Subcutaneous abdominal adipose tissue (tissue), 5 donors: ENCODE results near the gene TMEM138.
A peak's percentile ranks its signal among the peaks of the same experiment; 100 is the strongest.

ENCODE experiments used
- H3K27ac ChIP-seq: one replicate; pipeline ENCODE4 v1.7.0; 2013; ENCODE audit warnings: low read depth, mild to moderate bottlenecking, inconsistent platforms, low read length, moderate library complexity
- H3K27me3 ChIP-seq, 5 donors: one replicate each; pipeline ENCODE4 v1.7.0; 2013; ENCODE audit warnings: low read length in 5 of 5, inconsistent platforms in 1 of 5; ENCODE audit not compliant: control insufficient read depth in 5 of 5, insufficient read depth in 4 of 5
- H3K36me3 ChIP-seq, 5 donors: one replicate each; pipeline ENCODE4 v1.7.0; 2013; ENCODE audit warnings: low read length in 5 of 5; ENCODE audit not compliant: control insufficient read depth in 5 of 5, insufficient read depth in 5 of 5
- H3K4me1 ChIP-seq, 5 donors: one replicate each; pipeline ENCODE4 v1.7.0; 2013; ENCODE audit warnings: low read length in 5 of 5, mild to moderate bottlenecking in 3 of 5, moderate library complexity in 1 of 5; ENCODE audit not compliant: control insufficient read depth in 5 of 5, insufficient read depth in 5 of 5
- H3K4me3 ChIP-seq, 5 donors: one replicate each; pipeline ENCODE4 v1.7.0; 2013; ENCODE audit warnings: low read length in 5 of 5, low read depth in 1 of 5
- H3K9ac ChIP-seq, 5 donors: one replicate each; pipeline ENCODE4 v1.7.0; 2013; ENCODE audit warnings: low read length in 5 of 5, mild to moderate bottlenecking in 4 of 5, moderate library complexity in 3 of 5
- H3K9me3 ChIP-seq, 5 donors: one replicate each; pipeline ENCODE4 v1.7.0; 2013; ENCODE audit warnings: low read length in 5 of 5; ENCODE audit not compliant: control insufficient read depth in 5 of 5
- donor health status: healthy.
- donor health status: healthy.
- donor health status: healthy.
- donor health status: healthy.
- donor health status: healthy.

TMEM138 gene

DNA sequence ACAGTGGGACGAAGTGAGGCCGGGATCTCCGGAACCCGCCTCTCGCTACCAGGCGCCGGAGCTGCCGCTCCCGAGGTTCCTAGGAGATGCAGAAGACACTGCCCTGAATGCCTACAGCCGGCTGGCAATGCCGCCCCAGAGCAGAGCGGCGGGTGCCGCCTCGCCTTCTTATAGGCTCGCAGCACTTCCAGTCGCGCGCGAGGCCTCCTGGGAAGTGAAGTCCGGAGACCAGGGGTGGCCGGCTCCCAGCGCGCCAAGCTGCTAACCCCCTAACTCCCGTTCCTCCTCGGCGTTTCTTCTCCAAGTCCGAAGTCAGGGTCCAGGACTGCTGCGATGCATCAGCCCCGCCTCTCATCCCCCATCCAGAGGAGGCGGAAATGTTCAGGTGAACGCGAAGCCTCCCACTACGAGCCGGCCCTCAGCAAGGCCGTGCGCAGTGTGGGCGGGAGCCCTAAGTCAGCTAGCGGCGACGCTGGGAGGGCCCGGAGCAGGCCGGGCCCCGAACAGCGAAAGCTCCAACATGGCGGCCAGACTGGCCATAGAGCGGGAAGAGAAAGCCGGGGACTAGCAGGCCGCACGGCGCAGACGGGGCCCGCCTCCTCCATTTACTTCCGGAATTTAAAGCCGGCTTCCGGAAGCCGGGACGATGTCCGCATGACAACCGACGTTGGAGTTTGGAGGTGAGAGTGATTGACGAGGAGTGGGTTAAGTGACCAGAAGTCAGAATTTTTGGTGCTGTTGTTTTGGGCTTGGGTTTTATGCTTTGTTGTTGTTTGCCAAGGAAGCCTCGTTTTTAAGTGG lies at the start of gene TMEM138, which contains the start of gene CYB561A3:
Gene TMEM138, plus strand, starts transcription at position 634 of the 801 bp plus-strand sequence. CDS start 2,017 bp downstream, outside the sequence.
Gene CYB561A3, minus strand, starts transcription at position 142 of the 801 bp plus-strand sequence. CDS start 5,169 bp downstream, outside the sequence.
- H3K27ac ChIP-seq: peak within 1 kb of the TSS; percentile 97
- H3K36me3 ChIP-seq: peaks cover 6 to 30% (median 21%) of the 10 kb centered on the region in 5 donors
- no peaks in the 10 kb centered on the region for H3K27me3 ChIP-seq
- no peaks in the 10 kb centered on the region for H3K9me3 ChIP-seq
- peak within 1 kb of the TSS; percentile 83 to 99 (median 96) for H3K9ac ChIP-seq
- H3K4me3 ChIP-seq: peak within 1 kb of the TSS; percentile 70 to 98 (median 85)
- peaks cover 7 to 56% (median 49%) of the 10 kb centered on the region in 5 donors for H3K4me1 ChIP-seq

DNA sequence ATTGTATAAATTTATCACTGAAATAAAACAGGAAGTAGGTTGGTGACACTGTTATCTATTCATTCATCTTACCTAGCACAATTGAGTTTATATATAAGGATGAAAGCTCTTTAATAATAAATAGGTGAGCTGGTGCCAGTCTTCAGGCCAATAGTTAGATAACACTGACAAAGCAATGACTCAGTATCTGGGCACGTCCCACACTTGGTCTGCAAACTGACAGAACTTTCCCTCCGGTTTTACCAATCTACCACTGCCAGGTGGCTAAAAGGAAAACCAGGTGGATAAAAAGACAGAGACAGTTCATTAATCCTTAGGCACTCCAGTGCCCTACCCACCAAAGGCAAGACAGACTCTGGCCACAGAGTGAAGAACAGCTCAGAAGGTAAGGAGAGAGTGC lies 46.9 kb upstream of the TMEM138 start:
- H3K36me3 ChIP-seq: peaks cover 44 to 90% (median 81%) of the 10 kb centered on the region in 5 donors

DNA sequence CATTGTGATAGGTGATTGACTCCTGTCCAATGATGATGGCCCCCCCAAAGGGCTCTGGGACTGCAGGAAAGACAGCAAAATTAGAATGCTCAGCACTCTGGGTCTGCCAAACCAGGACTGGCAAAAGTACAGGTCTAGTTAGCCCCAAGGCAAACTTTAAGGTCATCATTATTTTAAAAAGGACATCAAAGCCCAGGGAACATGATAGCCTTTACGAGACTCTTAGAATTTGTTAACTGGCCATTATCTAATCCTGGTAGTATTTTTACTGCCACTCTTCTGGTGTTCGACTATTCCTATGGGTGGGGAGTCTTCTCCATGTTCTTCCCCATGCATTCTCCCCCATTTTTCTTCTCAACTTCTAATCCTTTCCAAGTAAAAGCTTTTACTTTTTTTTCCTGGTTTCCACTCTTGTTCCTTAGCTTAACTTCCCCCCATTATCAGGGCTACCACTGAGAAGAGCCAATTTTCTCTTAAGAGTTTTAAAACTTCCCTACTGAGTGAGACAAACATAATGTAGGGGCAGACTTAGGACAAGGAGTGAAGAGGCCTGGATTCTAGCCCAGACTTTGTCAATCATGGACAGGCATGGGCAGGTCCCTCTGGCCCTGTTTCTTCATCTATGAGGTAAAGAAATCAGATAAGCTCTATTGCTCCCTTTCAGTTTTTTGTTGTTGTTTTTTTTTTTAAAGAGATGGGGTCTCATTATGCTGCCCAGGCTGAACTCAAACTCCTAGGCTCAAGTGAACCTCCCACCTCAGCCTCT lies 36.3 kb upstream of the TMEM138 start:
- Histone ChIP-seq H3K27ac (no peak overlapping the region), H3K27me3 (no peaks in the 10 kb centered on the region), H3K4me1 (peaks cover 0 to 12% (median 2%) of the 10 kb centered on the region in 5 donors), H3K36me3 (peaks cover 52 to 86% (median 77%) of the 10 kb centered on the region in 5 donors), H3K9ac (no peak overlapping the region), H3K4me3 (no peak overlapping the region), H3K9me3 (no peaks in the 10 kb centered on the region)

More for the DNA sequence above, 46.9 kb upstream of the TMEM138 start:
- H3K9me3 ChIP-seq: no peaks in the 10 kb centered on the region
- H3K4me3 ChIP-seq: no peak overlapping the region
- H3K9ac ChIP-seq: no peak overlapping the region
- H3K27me3 ChIP-seq: no peaks in the 10 kb centered on the region
- no peak overlapping the region for H3K27ac ChIP-seq
- no peaks in the 10 kb centered on the region for H3K4me1 ChIP-seq

DNA sequence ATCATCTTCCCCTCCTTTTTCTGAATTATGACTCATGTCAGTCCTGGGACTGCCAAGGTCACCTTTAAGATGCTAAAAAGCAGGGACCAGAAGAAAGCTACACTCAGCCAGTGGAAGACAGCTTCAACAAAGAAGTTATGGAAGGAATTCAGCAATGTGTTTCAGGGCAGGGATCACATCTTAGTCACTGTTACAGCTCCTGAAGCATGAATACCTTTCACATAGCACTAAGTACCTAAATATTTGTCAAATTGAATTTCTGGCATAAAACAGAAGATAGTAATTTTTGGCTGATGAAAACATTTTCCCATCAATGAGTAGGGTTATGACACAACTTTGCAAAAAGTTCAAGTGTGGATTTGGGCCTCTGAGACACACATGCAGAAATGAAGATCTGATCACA lies 34.5 kb upstream of the TMEM138 start:
- H3K4me1 ChIP-seq: peaks cover 3 to 30% (median 19%) of the 10 kb centered on the region in 5 donors
- no peaks in the 10 kb centered on the region for H3K9me3 ChIP-seq
- H3K27me3 ChIP-seq: no peaks in the 10 kb centered on the region
- H3K36me3 ChIP-seq: peaks cover 38 to 69% (median 61%) of the 10 kb centered on the region in 5 donors
- H3K9ac ChIP-seq: no peak overlapping the region
- H3K27ac ChIP-seq: no peak overlapping the region
- H3K4me3 ChIP-seq: no peak overlapping the region

DNA sequence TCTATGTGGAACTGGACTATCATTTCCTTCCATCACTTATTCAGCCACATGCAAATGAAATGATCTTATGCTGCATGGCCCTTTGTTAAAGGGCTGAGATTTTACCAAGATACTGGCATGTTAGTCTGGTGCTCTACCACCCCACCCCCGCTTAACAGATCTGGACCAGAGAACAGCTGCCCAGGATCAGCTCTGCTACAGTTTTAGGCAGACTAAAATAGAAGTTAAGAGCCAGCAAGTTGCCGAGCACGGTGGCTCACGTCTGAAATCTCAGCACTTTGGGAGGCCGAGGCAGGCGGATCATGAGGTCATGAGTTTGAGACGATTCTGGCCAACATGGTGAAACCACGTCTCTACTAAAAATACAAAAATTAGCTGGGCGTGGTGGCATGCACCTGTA lies 33.8 kb upstream of the TMEM138 start:
- Histone ChIP-seq H3K9ac (no peak overlapping the region), H3K4me1 (peaks cover 3 to 32% (median 21%) of the 10 kb centered on the region in 5 donors), H3K27me3 (no peaks in the 10 kb centered on the region), H3K27ac (no peak overlapping the region), H3K36me3 (peaks cover 33 to 62% (median 54%) of the 10 kb centered on the region in 5 donors), H3K9me3 (no peaks in the 10 kb centered on the region), H3K4me3 (no peak overlapping the region)

DNA sequence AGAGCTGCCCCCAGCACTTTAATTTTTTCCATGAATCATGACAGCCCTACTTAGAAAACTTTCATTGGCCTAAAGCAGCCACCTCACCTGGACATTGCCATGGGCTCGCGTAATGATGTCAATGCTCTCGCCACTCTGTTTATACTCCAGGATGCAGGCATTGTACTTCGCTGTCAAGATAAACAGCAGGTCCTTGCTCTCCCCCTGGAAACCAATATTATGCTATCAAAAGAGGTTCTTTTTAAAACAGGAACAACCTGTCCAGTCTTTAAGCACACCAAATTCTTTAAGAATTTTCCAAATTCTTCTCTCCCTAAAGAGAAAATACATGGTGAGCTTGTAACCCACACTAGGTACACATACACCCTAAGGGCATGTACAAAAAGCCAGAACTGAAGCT lies 32.3 kb upstream of the TMEM138 start:
- H3K36me3 ChIP-seq: peaks cover 23 to 49% (median 42%) of the 10 kb centered on the region in 5 donors
- peaks cover 5 to 40% (median 28%) of the 10 kb centered on the region in 5 donors for H3K4me1 ChIP-seq
- H3K9ac ChIP-seq: peak overlapping the region in 2 of 5 donors; percentile 38 to 51
- no peaks in the 10 kb centered on the region for H3K9me3 ChIP-seq
- no peaks in the 10 kb centered on the region for H3K27me3 ChIP-seq
- no peak overlapping the region for H3K4me3 ChIP-seq
- no peak overlapping the region for H3K27ac ChIP-seq

DNA sequence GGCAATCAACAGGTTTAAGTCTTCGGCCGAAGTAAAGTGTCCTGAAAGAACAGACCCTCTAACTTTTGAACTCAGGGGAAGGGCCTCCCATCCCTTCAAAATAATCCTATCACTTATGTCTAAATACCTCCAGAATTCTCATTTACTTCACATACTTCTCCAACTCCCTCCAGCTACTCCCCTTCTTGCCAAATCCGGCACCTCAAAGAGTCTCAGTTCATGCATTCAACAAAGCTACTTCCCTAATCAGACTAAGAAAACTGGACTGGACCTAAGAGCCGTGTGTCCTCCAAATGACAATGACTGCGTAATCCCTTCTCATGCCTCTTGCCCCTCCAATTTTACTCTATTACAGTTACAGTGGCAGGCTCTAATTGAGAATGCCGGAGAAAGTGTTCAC lies 30.5 kb upstream of the TMEM138 start:
- no peaks in the 10 kb centered on the region for H3K9me3 ChIP-seq
- H3K27ac ChIP-seq: peak overlapping the region; percentile 89
- no peaks in the 10 kb centered on the region for H3K27me3 ChIP-seq
- H3K36me3 ChIP-seq: peaks cover 9 to 31% (median 25%) of the 10 kb centered on the region in 5 donors
- peaks cover 10 to 41% (median 38%) of the 10 kb centered on the region in 5 donors for H3K4me1 ChIP-seq
- H3K9ac ChIP-seq: peak overlapping the region; percentile 92 to 100 (median 99)
- peak overlapping the region; percentile 92 to 93 (median 92) for H3K4me3 ChIP-seq

DNA sequence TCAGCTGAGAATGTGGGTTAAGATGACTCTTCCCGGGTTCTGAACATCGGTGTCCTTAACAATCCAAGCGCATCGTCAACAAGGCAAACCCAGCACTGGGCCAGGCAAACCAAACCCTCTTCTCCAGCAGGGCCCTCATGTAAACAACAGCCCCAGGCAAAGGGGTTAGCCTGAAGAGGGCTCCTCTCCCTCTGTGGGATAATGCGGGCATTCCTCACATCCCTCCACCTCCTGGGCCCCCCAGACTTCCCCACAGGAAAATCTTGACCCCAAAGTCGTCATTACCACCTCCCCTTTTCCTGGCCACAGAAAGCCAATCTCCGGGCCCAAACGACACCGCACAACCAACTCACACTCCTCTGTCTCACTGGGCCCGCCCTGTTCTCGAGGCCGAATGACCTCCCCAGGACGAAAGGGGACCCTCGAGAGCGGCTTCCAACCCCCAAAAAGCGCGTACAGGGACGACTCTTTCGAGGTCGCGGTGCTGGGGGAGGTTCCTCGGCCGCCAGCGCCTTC lies 29.8 kb upstream of the TMEM138 start:
- Histone ChIP-seq H3K9me3 (no peaks in the 10 kb centered on the region), H3K27ac (peak overlapping the region; percentile 89), H3K36me3 (peaks cover 9 to 24% (median 20%) of the 10 kb centered on the region in 5 donors), H3K4me3 (peak overlapping the region; percentile 92 to 93 (median 92)), H3K27me3 (no peaks in the 10 kb centered on the region), H3K9ac (peak overlapping the region; percentile 92 to 100 (median 99)), H3K4me1 (peaks cover 10 to 41% (median 38%) of the 10 kb centered on the region in 5 donors)

DNA sequence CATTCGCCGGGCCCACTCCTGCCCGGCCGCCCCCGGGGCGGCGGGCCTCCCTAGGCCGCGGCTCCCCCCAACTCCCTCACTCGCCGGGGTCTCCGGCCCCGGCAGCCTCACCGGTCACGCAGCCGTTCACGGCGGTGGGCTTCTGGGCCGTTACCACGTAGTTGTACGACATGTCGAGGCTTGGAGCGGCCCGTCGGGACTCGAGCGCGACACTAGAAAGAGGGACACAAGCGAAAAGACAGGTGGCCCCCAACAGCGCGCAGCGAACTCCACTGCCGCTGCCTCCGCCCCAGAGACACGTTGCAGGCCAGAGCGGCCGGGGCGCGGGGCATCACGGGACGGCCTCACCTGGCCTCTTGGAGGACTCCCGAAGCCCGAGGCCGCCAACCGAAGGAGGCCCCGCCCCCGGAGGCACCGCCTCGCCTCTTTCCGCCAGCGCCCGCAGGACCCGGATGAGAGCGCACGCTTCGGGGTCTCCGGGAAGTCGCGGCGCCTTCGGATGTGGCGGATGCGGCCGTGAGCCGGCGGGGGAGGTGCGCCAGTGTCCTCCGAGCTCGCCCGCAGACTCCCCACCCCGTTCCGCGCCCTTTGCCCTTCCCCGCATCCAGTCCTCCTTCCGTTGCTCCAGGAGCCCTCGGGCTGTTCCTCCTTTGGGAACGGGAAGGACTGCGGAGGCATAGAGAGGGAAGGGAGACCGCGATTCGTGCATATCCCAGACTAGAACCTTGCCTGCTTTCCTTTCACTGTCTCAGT lies 29.2 kb upstream of the TMEM138 start, which contains the start of the genes DDB1 and TKFC:
Gene DDB1, minus strand, starts transcription at position 309 of the 753 bp plus-strand sequence. Its CDS starts 137 bp downstream, at position 172.
Gene TKFC, plus strand, starts transcription at position 432 of the 753 bp plus-strand sequence. CDS start 1,501 bp downstream, outside the sequence.
- Histone ChIP-seq H3K36me3 (peaks cover 5 to 21% (median 16%) of the 10 kb centered on the region in 5 donors), H3K4me3 (peak within 1 kb of the TSS; percentile 92 to 98 (median 92)), H3K27ac (peak within 1 kb of the TSS; percentile 89), H3K9ac (peak within 1 kb of the TSS; percentile 92 to 100 (median 99)), H3K9me3 (no peaks in the 10 kb centered on the region), H3K27me3 (no peaks in the 10 kb centered on the region), H3K4me1 (peaks cover 10 to 41% (median 38%) of the 10 kb centered on the region in 5 donors)
